ENCODE measurements around the gene SLC35G3.

GRCh38 chr17:35183332-35183731, 10.9 kb downstream of the SLC35G3 start:
- TF ChIP-seq CTCF (IDR thresholded peaks at IDR 0.05): no peak
- no peak for TF ChIP-seq POLR2AphosphoS5 (IDR thresholded peaks at IDR 0.05)

Measured in transverse colon (tissue), 4 donors.